Uterus (tissue), 4 donors: Measurements from ENCODE around the gene SRGAP1. TPM values are rescaled to one million over a fixed set of nuclear protein-coding genes. Genes with fewer than 3 reads are reported as not detected.
"Not testable (repeated sequence)": the region's sequence is repeated elsewhere in the genome, so short reads cannot be mapped to it uniquely, and the experiment has no call there.

Experiments
- DNase-seq, 2 donors: peaks; one replicate each; pipeline ENCODE4 v3.0.0-alpha.2; 2019 to 2020
- H3K27ac ChIP-seq, 2 donors: fragments of 200-600 bp; sonication (generic); 1 replicate in 1 of 2; 2 replicates in 1 of 2; pipeline ENCODE4 v1.5.1; 2016 to 2018
- H3K27me3 ChIP-seq, 2 donors: fragments of 200-600 bp; sonication (generic); one replicate each; pipeline ENCODE4 v1.5.1; 2018 to 2019; ENCODE audit warnings: control low read depth in 1 of 2
- H3K36me3 ChIP-seq, 2 donors: fragments of 200-600 bp; sonication (generic); one replicate each; pipeline ENCODE4 v1.5.1; 2019; ENCODE audit warnings: control low read depth in 1 of 2
- H3K4me1 ChIP-seq, 2 donors: fragments of 200-600 bp; sonication (generic); one replicate each; pipeline ENCODE4 v1.5.1; 2018 to 2019; ENCODE audit warnings: control low read depth in 1 of 2
- H3K4me3 ChIP-seq, 2 donors: fragments of 200-600 bp; sonication (generic); 1 replicate in 1 of 2; 2 replicates in 1 of 2; pipeline ENCODE4 v1.5.1; 2018 to 2019; ENCODE audit warnings: mild to moderate bottlenecking in 1 of 2
- H3K9me3 ChIP-seq, 2 donors: fragments of 200-600 bp; sonication (generic); one replicate each; pipeline ENCODE4 v1.5.1; 2019; ENCODE audit warnings: control low read depth in 1 of 2
- POLR2A ChIP-seq, 2 donors: fragments of 450-650 bp; IDR thresholded peaks; one replicate each; pipeline ENCODE4 v1.6.1; 2016; ENCODE audit warnings: antibody characterized with exemption in 2 of 2, mild to moderate bottlenecking in 1 of 2, moderate library complexity in 1 of 2
- intact Hi-C: fragments of 100-400 bp; cut with DNase I; formaldehyde crosslinking; loops from one replicate; pipeline ENCODE4 v1.15.1; 2023; ENCODE audit warnings: low total_unique reads
- total RNA-seq, 4 donors: library from RNA; depleted of rRNA in 3 of 4; stranded (reverse); fragments of >200 nt in 3 of 4; gene quantifications; one replicate each; pipeline versions ENCODE4 v1.1.0 to v1.2.4, GENCODE V29; 2014 to 2023
- TF ChIP-seq, protein P1 (sequence below), 4 experiments: fragments of 200-600 bp in 2 of 4; fragments of 450-650 bp in 2 of 4; sonication (generic) in 2 of 4; IDR thresholded peaks; one replicate each; pipeline ENCODE4 v1.5.1; 2016 to 2019; ENCODE audit warnings: antibody characterized with exemption in 4 of 4, mild to moderate bottlenecking in 2 of 4, moderate library complexity in 1 of 4
- donor health status: DM: yes; HTN: yes; CAD: no.

The SRGAP1 gene
- total RNA-seq, 4 donors from 2014 or later: 10.0 to 23.0 (median 14.8) TPM

DNA sequence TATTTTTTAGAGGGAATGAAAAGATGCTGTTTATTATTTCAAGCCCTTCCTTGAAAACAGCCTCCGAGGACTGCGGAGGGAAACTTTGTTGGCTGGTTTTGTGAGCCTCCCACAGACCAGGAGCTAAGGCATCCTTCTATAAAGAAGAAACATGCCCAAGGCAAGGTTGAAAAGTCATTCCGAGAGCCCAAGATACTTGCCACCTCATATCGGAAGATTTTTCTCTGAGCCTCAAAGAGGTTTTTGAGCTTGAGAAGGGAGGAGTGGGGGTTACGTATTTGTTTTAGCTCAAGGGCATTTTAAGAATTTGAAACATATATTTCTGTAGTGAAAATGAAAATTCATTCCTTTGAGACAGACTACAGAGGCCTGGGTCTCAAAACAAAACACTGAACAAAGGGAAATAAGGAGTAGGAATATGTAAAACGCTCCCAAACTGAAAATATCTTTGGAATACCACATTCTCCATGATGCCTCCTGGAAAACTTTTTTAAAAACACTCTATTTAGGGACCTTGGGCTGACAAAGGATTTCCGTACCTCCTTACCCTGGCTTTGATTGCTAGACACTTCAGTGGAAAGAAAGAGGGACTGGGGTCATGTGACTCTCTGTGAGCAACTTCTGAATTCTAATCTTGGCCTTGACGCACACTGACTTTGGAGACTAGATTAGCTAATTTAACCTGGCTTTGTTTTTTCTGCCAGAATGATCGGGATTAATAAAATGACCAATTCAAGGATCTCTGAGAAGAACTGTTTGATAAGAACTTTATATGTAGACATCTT, 180.9 kb downstream of the SRGAP1 start:
- Histone ChIP-seq H3K9me3 (no peaks in the 10 kb centered on the region), H3K4me1 (no peaks in the 10 kb centered on the region), H3K4me3 (no peak overlapping the region), H3K27me3 (no peaks in the 10 kb centered on the region), H3K27ac (peak overlapping the region; percentile 34 to 39), H3K36me3 (no peaks in the 10 kb centered on the region)
- intact Hi-C loops: no loop called here
- DNase-seq: no peak
- no peak for TF ChIP-seq POLR2A (IDR thresholded peaks at IDR 0.05)
- TF ChIP-seq, protein P1, sequence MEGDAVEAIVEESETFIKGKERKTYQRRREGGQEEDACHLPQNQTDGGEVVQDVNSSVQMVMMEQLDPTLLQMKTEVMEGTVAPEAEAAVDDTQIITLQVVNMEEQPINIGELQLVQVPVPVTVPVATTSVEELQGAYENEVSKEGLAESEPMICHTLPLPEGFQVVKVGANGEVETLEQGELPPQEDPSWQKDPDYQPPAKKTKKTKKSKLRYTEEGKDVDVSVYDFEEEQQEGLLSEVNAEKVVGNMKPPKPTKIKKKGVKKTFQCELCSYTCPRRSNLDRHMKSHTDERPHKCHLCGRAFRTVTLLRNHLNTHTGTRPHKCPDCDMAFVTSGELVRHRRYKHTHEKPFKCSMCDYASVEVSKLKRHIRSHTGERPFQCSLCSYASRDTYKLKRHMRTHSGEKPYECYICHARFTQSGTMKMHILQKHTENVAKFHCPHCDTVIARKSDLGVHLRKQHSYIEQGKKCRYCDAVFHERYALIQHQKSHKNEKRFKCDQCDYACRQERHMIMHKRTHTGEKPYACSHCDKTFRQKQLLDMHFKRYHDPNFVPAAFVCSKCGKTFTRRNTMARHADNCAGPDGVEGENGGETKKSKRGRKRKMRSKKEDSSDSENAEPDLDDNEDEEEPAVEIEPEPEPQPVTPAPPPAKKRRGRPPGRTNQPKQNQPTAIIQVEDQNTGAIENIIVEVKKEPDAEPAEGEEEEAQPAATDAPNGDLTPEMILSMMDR (IDR thresholded peaks at IDR 0.05): no peak

GRCh38 chr12:64027311-64027710, 182.8 kb downstream of the SRGAP1 start:
- no peaks in the 10 kb centered on the region for H3K4me1 ChIP-seq
- H3K27ac ChIP-seq: peak overlapping the region; percentile 25 to 50
- H3K4me3 ChIP-seq: no peak overlapping the region
- no peak for DNase-seq
- H3K27me3 ChIP-seq: no peaks in the 10 kb centered on the region
- H3K36me3 ChIP-seq: no peaks in the 10 kb centered on the region
- H3K9me3 ChIP-seq: no peaks in the 10 kb centered on the region
- TF ChIP-seq, protein P1 (IDR thresholded peaks at IDR 0.05): no peak
- TF ChIP-seq POLR2A (IDR thresholded peaks at IDR 0.05): no peak
- intact Hi-C loops: no loop called here

DNA sequence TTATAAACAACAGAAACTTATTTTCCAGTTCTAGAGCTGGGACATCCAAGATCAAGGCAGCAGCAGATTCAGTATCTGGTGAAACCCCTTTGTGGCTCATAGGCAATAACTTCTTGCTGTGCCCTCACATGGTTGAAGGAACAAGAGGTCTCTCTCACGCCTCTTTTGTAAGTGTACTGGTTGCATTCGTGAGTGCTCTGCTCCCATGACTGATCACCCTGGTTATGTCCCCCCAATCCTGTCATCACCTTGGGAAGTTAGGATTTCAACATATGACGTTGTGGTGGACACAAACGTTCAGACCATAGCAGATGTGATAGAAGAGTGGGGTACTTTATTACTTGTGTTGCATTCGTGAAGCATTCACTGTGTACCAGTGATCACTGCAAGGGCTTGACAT, 184.0 kb downstream of the SRGAP1 start:
- no peaks in the 10 kb centered on the region for H3K27me3 ChIP-seq
- intact Hi-C loops: no loop called here
- TF ChIP-seq, protein P1 (IDR thresholded peaks at IDR 0.05): no peak
- TF ChIP-seq POLR2A (IDR thresholded peaks at IDR 0.05): no peak
- no peak for DNase-seq
- no peaks in the 10 kb centered on the region for H3K9me3 ChIP-seq
- peak overlapping the region; percentile 53 to 67 for H3K27ac ChIP-seq
- no peak overlapping the region for H3K4me3 ChIP-seq
- H3K4me1 ChIP-seq: no peaks in the 10 kb centered on the region
- no peaks in the 10 kb centered on the region for H3K36me3 ChIP-seq

DNA sequence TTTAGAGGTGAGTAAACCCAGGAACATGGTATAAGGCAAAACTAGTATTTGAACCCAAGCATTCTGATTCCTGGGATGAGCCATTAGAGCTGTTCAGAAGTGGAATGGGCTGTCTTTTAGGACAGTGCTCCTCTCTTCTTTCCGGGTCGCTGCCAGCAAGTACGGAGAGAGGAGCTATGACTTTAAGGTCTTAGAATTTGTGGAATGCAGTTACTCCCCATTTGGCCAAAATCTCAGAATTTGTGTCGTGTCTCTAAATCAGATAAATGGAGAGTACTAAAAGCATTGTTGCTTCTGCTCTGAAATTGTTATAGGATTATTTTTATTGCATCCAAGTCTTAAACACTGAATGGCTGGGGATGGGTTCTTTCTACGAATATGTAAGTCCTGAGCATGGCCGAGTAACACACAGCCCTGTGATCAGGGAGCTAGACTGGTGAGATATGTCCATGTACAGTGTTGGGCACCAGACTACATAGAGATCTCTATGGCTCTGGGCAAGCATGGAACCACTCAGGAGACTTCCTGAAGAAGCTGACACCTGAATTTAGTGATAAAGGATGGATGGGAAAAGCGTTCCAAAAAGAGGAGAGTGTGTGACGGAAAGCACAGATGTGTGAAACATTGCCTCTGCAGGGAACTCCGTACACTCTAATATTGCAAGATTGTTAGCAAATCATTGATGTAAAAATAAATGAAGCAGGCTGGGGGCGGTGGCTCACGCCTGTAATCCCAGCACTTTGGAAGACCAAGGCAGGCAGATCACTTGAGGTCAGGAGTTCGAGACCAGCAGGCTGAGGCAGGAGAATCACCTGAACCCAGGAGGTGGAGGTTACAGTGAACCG, 184.7 kb downstream of the SRGAP1 start:
- Histone ChIP-seq H3K9me3 (no peaks in the 10 kb centered on the region), H3K36me3 (no peaks in the 10 kb centered on the region), H3K4me1 (no peaks in the 10 kb centered on the region), H3K4me3 (no peak overlapping the region), H3K27ac (peak overlapping the region; percentile 53 to 67), H3K27me3 (no peaks in the 10 kb centered on the region)
- intact Hi-C loops: no loop called here
- DNase-seq: peak; percentile 51 to 52
- TF ChIP-seq POLR2A (IDR thresholded peaks at IDR 0.05): no peak
- TF ChIP-seq, protein P1 (IDR thresholded peaks at IDR 0.05): no peak

- no peaks in the 10 kb centered on the region for H3K4me1 ChIP-seq
- H3K9me3 ChIP-seq: no peaks in the 10 kb centered on the region
- TF ChIP-seq, protein P1 (IDR thresholded peaks at IDR 0.05): no peak
- no peak for TF ChIP-seq POLR2A (IDR thresholded peaks at IDR 0.05)
- no peaks in the 10 kb centered on the region for H3K27me3 ChIP-seq
- no peak overlapping the region for H3K4me3 ChIP-seq
- no peak for DNase-seq
- intact Hi-C loops: no loop called here
- H3K27ac ChIP-seq: peak overlapping the region in 1 of 2 donors; percentile 53
- no peaks in the 10 kb centered on the region for H3K36me3 ChIP-seq
Observed at GRCh38 chr12:64030155-64030554, 185.7 kb downstream of the SRGAP1 start.

DNA sequence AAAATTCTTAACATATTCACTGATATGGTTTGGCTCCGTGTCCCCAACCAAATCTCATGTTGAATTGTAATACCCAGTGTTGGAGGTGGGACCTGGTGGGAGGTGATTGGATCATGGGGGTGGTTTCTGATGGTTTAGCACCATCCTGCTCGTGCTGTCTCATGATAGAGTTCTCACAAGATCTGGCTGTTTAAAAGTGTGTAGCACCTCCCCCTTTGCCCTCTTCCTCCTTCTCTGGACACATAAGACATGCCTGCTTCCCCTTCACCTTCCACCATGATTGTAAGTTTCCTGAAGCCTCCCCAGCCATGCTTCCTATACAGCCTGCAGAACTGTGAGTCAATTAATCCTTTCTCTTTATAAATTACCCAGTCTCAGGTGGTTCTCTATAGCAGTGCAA, 189.6 kb downstream of the SRGAP1 start:
- H3K27me3 ChIP-seq, H3K27ac ChIP-seq, H3K4me3 ChIP-seq, DNase-seq, intact Hi-C loops, H3K4me1 ChIP-seq, H3K36me3 ChIP-seq, H3K9me3 ChIP-seq: not testable (repeated sequence)
